ENCODE results near the gene PAXX. TPM values are rescaled to one million over a fixed set of nuclear protein-coding genes. Genes with fewer than 3 reads are reported as not detected.
A peak's percentile ranks its signal among the peaks of the same experiment; 100 is the strongest.

PAXX gene
- polyA plus RNA-seq, 1 donor from 2014 or later, result 276 TPM

GRCh38 chr9:136944519-136945332 is 47.5 kb upstream of the PAXX start, which contains the start of the genes C8G and FBXW5:
C8G (plus strand) TSS chr9:136945243; CDS start chr9:136945321, 78 bp downstream.
FBXW5 (minus strand) TSS chr9:136944738; CDS start chr9:136944083, 655 bp downstream.
- no peaks in the 10 kb centered on the region for H3K9me2 ChIP-seq (ENCODE audit: insufficient read depth, low read length)
- H3K4me3 ChIP-seq (ENCODE audit: low read length), result peak within 1 kb of the TSS; percentile 97
- H3F3A ChIP-seq (ENCODE audit: insufficient read depth, low read length, poor library complexity, severe bottlenecking), result no peaks in the 10 kb centered on the region
- H3K4me2 ChIP-seq (ENCODE audit: low read length), result peak within 1 kb of the TSS; percentile 44
- H3K27ac ChIP-seq (ENCODE audit: low read length), result no peak within 1 kb of the TSS
- no peaks in the 10 kb centered on the region for H3K27me3 ChIP-seq (ENCODE audit: insufficient read depth, low read depth, low read length)
- H3K36me3 ChIP-seq (ENCODE audit: insufficient read depth, low read length), result peaks cover 6% of the 10 kb centered on the region
- H4K20me1 ChIP-seq (ENCODE audit: insufficient read depth), result no peaks in the 10 kb centered on the region
- H3K79me2 ChIP-seq (replicated peaks; ENCODE audit: insufficient read depth, low read length), result peaks cover 8% of the 10 kb centered on the region
- no peak within 1 kb of the TSS for H2AFZ ChIP-seq (ENCODE audit: low read depth, low read length)
- no peaks in the 10 kb centered on the region for H3K9me3 ChIP-seq (ENCODE audit: low read length)
- TF ChIP-seq RAD21 (conservative IDR thresholded peaks at IDR 0.05) (peak; percentile 34), SMC3 (conservative IDR thresholded peaks at IDR 0.05; ENCODE audit: poor library complexity) (peak; percentile 28), EZH2 (IDR thresholded peaks at IDR 0.05; ENCODE audit: borderline replicate concordance, insufficient read depth, low read length, poor library complexity, severe bottlenecking) (no peak), EP300 (conservative IDR thresholded peaks at IDR 0.05; ENCODE audit: poor library complexity, severe bottlenecking) (peak; percentile 50), MXI1 (conservative IDR thresholded peaks at IDR 0.05; ENCODE audit: poor library complexity, severe bottlenecking) (peak; percentile 72), CTCF (IDR thresholded peaks at IDR 0.05; ENCODE audit: poor library complexity, severe bottlenecking) (peak; percentile 99), POLR2AphosphoS5 (IDR thresholded peaks at IDR 0.05) (peak; percentile 56), TAF1 (IDR thresholded peaks at IDR 0.05; ENCODE audit: low read depth) (no peak)
- TF ChIP-seq, protein P1, sequence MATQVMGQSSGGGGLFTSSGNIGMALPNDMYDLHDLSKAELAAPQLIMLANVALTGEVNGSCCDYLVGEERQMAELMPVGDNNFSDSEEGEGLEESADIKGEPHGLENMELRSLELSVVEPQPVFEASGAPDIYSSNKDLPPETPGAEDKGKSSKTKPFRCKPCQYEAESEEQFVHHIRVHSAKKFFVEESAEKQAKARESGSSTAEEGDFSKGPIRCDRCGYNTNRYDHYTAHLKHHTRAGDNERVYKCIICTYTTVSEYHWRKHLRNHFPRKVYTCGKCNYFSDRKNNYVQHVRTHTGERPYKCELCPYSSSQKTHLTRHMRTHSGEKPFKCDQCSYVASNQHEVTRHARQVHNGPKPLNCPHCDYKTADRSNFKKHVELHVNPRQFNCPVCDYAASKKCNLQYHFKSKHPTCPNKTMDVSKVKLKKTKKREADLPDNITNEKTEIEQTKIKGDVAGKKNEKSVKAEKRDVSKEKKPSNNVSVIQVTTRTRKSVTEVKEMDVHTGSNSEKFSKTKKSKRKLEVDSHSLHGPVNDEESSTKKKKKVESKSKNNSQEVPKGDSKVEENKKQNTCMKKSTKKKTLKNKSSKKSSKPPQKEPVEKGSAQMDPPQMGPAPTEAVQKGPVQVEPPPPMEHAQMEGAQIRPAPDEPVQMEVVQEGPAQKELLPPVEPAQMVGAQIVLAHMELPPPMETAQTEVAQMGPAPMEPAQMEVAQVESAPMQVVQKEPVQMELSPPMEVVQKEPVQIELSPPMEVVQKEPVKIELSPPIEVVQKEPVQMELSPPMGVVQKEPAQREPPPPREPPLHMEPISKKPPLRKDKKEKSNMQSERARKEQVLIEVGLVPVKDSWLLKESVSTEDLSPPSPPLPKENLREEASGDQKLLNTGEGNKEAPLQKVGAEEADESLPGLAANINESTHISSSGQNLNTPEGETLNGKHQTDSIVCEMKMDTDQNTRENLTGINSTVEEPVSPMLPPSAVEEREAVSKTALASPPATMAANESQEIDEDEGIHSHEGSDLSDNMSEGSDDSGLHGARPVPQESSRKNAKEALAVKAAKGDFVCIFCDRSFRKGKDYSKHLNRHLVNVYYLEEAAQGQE (IDR thresholded peaks at IDR 0.05; ENCODE audit: borderline replicate concordance), result no peak
- peak within 1 kb of the TSS; percentile 74 for H3K9ac ChIP-seq (ENCODE audit: low read length)

DNA sequence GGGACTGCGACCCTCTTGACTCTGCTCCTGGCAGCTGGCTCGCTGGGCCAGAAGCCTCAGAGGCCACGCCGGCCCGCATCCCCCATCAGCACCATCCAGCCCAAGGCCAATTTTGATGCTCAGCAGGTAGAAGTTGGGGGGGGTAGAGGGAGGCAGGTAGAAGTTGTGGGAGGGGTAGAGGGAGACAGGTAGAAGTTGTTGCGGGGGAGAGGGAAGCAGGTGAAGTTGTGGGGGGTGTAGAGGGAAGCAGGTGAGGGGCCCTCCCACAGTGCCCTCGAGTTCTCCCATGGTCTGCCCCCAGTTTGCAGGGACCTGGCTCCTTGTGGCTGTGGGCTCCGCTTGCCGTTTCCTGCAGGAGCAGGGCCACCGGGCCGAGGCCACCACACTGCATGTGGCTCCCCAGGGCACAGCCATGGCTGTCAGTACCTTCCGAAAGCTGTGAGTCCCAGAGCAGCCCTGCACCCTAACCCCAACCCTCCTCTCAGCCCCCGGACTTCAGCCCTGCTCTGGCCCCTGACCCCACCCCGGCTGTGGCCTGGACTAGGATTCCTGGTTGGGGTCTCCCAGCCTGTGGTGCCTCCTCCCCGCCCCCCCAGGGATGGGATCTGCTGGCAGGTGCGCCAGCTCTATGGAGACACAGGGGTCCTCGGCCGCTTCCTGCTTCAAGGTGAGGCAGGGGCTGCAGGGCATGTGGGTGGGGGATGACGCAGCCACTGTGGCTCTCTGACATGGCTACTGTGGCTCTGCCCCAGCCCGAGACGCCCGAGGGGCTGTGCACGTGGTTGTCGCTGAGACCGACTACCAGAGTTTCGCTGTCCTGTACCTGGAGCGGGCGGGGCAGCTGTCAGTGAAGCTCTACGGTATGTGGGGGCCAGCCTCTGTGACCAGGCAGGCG is 46.6 kb upstream of the PAXX start:
- Histone ChIP-seq H3K9me3 (ENCODE audit: low read length) (no peaks in the 10 kb centered on the region), H3K9ac (ENCODE audit: low read length) (no peak overlapping the region), H3K4me3 (ENCODE audit: low read length) (no peak overlapping the region), H3K27ac (ENCODE audit: low read length) (no peak overlapping the region), H3K79me2 (replicated peaks; ENCODE audit: insufficient read depth, low read length) (peaks cover 8% of the 10 kb centered on the region), H2AFZ (ENCODE audit: low read depth, low read length) (no peak overlapping the region), H3K36me3 (ENCODE audit: insufficient read depth, low read length) (peaks cover 4% of the 10 kb centered on the region), H3K27me3 (ENCODE audit: insufficient read depth, low read depth, low read length) (no peaks in the 10 kb centered on the region), H3F3A (ENCODE audit: insufficient read depth, low read length, poor library complexity, severe bottlenecking) (no peaks in the 10 kb centered on the region), H4K20me1 (ENCODE audit: insufficient read depth) (no peaks in the 10 kb centered on the region), H3K4me2 (ENCODE audit: low read length) (no peak overlapping the region), H3K9me2 (ENCODE audit: insufficient read depth, low read length) (no peaks in the 10 kb centered on the region)
- TF ChIP-seq CTCF (IDR thresholded peaks at IDR 0.05; ENCODE audit: poor library complexity, severe bottlenecking), result no peak
- TF ChIP-seq RAD21 (conservative IDR thresholded peaks at IDR 0.05), result no peak
- no peak for TF ChIP-seq POLR2AphosphoS5 (IDR thresholded peaks at IDR 0.05)
- no peak for TF ChIP-seq SMC3 (conservative IDR thresholded peaks at IDR 0.05; ENCODE audit: poor library complexity)
- TF ChIP-seq EZH2 (IDR thresholded peaks at IDR 0.05; ENCODE audit: borderline replicate concordance, insufficient read depth, low read length, poor library complexity, severe bottlenecking), result no peak
- TF ChIP-seq, protein P1 (IDR thresholded peaks at IDR 0.05; ENCODE audit: borderline replicate concordance), result no peak
- TF ChIP-seq MXI1 (conservative IDR thresholded peaks at IDR 0.05; ENCODE audit: poor library complexity, severe bottlenecking), result no peak
- TF ChIP-seq TAF1 (IDR thresholded peaks at IDR 0.05; ENCODE audit: low read depth), result no peak
- no peak for TF ChIP-seq EP300 (conservative IDR thresholded peaks at IDR 0.05; ENCODE audit: poor library complexity, severe bottlenecking)

All from neural cell (in vitro differentiated cells).